GM23338 (cell line): ENCODE measurements around the gene TREM2.

ENCODE experiments used
- CTCF ChIP-seq, 2 experiments: fragments of 200-600 bp in 1 of 2; sonication (generic) in 1 of 2; conservative IDR thresholded peaks; 2 replicates each; pipeline versions ENCODE4 v1.5.1 to v1.6.1; 2016 to 2017; ENCODE audit warnings: antibody characterized with exemption in 2 of 2, low read depth in 2 of 2, mild to moderate bottlenecking in 2 of 2, moderate library complexity in 1 of 2
- ZNF331 ChIP-seq: fragments of 250-450 bp; sonication (Bioruptor Pico); IDR thresholded peaks from 2 replicates; pipeline ENCODE4 v1.5.0; 2020; ENCODE audit warnings: low read depth, mild to moderate bottlenecking, moderate library complexity
- ZNF462 ChIP-seq: fragments of 250-450 bp; sonication (Bioruptor Pico); IDR thresholded peaks from 2 replicates; pipeline ENCODE4 v1.5.0; 2020; ENCODE audit warnings: mild to moderate bottlenecking, moderate library complexity

GRCh38 chr6:41193171-41193734 is 30.3 kb upstream of the TREM2 start:
- TF ChIP-seq ZNF331 (CRISPR knock-in tag): no peak
- no peak for TF ChIP-seq CTCF (conservative IDR thresholded peaks at IDR 0.05; ENCODE audit: low read depth in 2 of 2)
- no peak for TF ChIP-seq ZNF462 (CRISPR knock-in tag)
